Loucy (cell line): ENCODE measurements around the gene SH3RF1.

Source experiments
- H2AFZ ChIP-seq: fragments of 200-600 bp; sonication (generic); 2 replicates; pipeline ENCODE4 v1.6.0; 2016; ENCODE audit warnings: antibody characterized with exemption, mild to moderate bottlenecking, low read length, moderate library complexity
- H3F3A ChIP-seq: fragments of 200-600 bp; 2 replicates; pipeline ENCODE4 v1.6.0; 2016; ENCODE audit warnings: antibody characterized with exemption, low read depth, mild to moderate bottlenecking
- H3K27me3 ChIP-seq: fragments of 200-600 bp; sonication (generic); 2 replicates; pipeline ENCODE4 v1.6.1; 2014; ENCODE audit warnings: low read length, mild to moderate bottlenecking; ENCODE audit not compliant: insufficient read depth, poor library complexity, severe bottlenecking
- H3K36me3 ChIP-seq: fragments of 200-600 bp; sonication (generic); 2 replicates; pipeline ENCODE4 v1.6.1; 2016; ENCODE audit warnings: low read length; ENCODE audit not compliant: insufficient read depth
- H3K4me1 ChIP-seq: fragments of 200-600 bp; sonication (generic); 2 replicates; pipeline ENCODE4 v1.5.1; 2014; ENCODE audit warnings: low read length, mild to moderate bottlenecking; ENCODE audit not compliant: insufficient read depth, poor library complexity, severe bottlenecking
- H3K4me2 ChIP-seq: fragments of 200-600 bp; sonication (generic); 2 replicates; pipeline ENCODE4 v1.6.0; 2014; ENCODE audit warnings: antibody characterized with exemption, low read length, low read depth, mild to moderate bottlenecking; ENCODE audit not compliant: poor library complexity, severe bottlenecking
- H3K4me3 ChIP-seq: fragments of 200-600 bp; sonication (generic); 2 replicates; pipeline ENCODE4 v1.5.1; 2014; ENCODE audit warnings: low read length, mild to moderate bottlenecking, mixed read lengths; ENCODE audit not compliant: poor library complexity, severe bottlenecking
- H3K79me2 ChIP-seq: fragments of 200-600 bp; sonication (generic); 2 replicates; pipeline ENCODE4 v1.6.1; 2014; ENCODE audit warnings: low read length; ENCODE audit not compliant: insufficient read depth
- H3K9ac ChIP-seq: fragments of 200-600 bp; sonication (generic); 2 replicates; pipeline ENCODE4 v1.6.0; 2014; ENCODE audit warnings: mild to moderate bottlenecking, low read depth, low read length, moderate library complexity; ENCODE audit not compliant: poor library complexity, severe bottlenecking
- H3K9me2 ChIP-seq: fragments of 200-600 bp; sonication (generic); replicated peaks from 2 replicates; pipeline ENCODE4 v1.6.1; 2016; ENCODE audit warnings: low read depth, low read length, mixed read lengths
- H3K9me3 ChIP-seq: fragments of 200-600 bp; sonication (generic); 2 replicates; pipeline ENCODE4 v1.6.1; 2014; ENCODE audit warnings: mild to moderate bottlenecking, antibody characterized with exemption, low read length, low read depth; ENCODE audit not compliant: insufficient read depth
- H4K20me1 ChIP-seq: fragments of 200-600 bp; sonication (generic); 2 replicates; pipeline ENCODE4 v1.6.0; 2014; ENCODE audit warnings: antibody characterized with exemption, low read length, mild to moderate bottlenecking; ENCODE audit not compliant: insufficient read depth, poor library complexity, severe bottlenecking
- EZH2phosphoT487 ChIP-seq: fragments of 200-600 bp; IDR thresholded peaks from 2 replicates; pipeline ENCODE4 v1.6.1; 2018; ENCODE audit warnings: antibody characterized with exemption, mild to moderate bottlenecking, moderate library complexity, borderline replicate concordance
- TF ChIP-seq, protein P1 (sequence below): fragments of 200-600 bp; sonication (generic); conservative IDR thresholded peaks from 2 replicates; pipeline ENCODE4 v1.5.1; 2014; ENCODE audit warnings: mild to moderate bottlenecking, antibody characterized with exemption, low read length

The SH3RF1 gene

DNA sequence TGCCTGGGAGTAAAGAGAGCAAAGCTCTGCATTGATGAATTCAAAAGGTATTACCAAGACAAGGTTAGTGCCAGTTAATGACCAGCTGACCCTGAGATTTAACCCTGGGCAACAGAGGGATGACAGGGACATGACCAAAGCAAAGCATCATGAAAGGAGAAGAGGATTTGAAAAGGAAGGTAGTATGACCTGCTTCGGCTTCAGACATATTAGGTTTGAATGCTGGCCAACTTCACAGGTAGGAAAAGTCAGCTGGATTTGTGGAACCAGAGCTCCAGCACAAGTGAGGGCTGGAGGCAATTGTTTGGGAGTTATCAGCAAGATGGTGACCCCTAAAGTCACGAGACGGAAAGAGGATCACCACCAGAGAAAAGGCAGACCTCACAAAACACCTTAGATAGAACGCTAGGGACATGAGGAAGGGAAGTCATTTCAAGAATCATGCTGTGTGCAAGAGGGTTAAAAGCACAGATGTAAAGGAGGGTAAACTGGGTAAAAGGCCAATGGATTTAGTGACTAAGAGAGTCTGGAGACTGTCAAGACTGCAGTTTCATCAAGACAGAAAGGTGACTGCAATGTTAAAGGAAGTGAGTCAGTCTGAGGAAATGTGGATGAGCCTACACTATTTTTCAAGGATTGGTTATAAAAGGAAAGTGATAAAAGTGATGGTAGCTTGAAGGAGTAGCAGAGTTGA, 45.6 kb downstream of the SH3RF1 start:
- Histone ChIP-seq H3K27me3 (no peaks in the 10 kb centered on the region), H3K4me3 (peak overlapping the region; percentile 11), H3K9ac (no peak overlapping the region), H3K9me3 (no peaks in the 10 kb centered on the region), H3K79me2 (no peaks in the 10 kb centered on the region), H3K4me2 (no peak overlapping the region), H3K4me1 (peaks cover 26% of the 10 kb centered on the region), H3K9me2 (no peaks in the 10 kb centered on the region), H3F3A (no peaks in the 10 kb centered on the region), H4K20me1 (no peaks in the 10 kb centered on the region), H2AFZ (no peak overlapping the region), H3K36me3 (no peaks in the 10 kb centered on the region)
- TF ChIP-seq, protein P1, sequence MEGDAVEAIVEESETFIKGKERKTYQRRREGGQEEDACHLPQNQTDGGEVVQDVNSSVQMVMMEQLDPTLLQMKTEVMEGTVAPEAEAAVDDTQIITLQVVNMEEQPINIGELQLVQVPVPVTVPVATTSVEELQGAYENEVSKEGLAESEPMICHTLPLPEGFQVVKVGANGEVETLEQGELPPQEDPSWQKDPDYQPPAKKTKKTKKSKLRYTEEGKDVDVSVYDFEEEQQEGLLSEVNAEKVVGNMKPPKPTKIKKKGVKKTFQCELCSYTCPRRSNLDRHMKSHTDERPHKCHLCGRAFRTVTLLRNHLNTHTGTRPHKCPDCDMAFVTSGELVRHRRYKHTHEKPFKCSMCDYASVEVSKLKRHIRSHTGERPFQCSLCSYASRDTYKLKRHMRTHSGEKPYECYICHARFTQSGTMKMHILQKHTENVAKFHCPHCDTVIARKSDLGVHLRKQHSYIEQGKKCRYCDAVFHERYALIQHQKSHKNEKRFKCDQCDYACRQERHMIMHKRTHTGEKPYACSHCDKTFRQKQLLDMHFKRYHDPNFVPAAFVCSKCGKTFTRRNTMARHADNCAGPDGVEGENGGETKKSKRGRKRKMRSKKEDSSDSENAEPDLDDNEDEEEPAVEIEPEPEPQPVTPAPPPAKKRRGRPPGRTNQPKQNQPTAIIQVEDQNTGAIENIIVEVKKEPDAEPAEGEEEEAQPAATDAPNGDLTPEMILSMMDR = no peak
- no peak for TF ChIP-seq EZH2phosphoT487

DNA sequence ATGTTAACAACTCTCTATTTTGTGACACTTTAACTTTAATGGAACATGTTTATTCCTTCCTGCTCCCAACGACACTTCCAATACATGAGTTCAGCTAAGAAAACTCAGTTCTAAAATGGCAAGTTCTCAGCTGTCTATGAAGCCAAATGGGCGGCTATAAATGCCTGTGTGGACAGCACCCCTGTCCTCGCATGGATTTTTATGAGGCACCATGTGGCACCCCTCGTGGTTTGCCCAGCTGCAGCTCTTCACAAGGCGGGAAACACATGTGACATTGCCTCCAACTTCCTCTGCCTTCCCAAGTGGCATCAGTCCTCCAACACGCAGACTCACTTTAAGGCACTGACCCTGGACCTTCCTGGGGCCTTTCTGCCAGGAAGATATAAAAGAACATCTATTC, 48.0 kb downstream of the SH3RF1 start:
- Histone ChIP-seq H3K79me2 (no peaks in the 10 kb centered on the region), H3K4me2 (peak overlapping the region; percentile 9), H3F3A (no peaks in the 10 kb centered on the region), H4K20me1 (no peaks in the 10 kb centered on the region), H3K4me3 (no peak overlapping the region), H3K9me2 (no peaks in the 10 kb centered on the region), H3K27me3 (no peaks in the 10 kb centered on the region), H2AFZ (no peak overlapping the region), H3K9ac (no peak overlapping the region), H3K36me3 (no peaks in the 10 kb centered on the region), H3K9me3 (no peaks in the 10 kb centered on the region), H3K4me1 (peaks cover 26% of the 10 kb centered on the region)
- TF ChIP-seq, protein P1 = no peak
- no peak for TF ChIP-seq EZH2phosphoT487

DNA sequence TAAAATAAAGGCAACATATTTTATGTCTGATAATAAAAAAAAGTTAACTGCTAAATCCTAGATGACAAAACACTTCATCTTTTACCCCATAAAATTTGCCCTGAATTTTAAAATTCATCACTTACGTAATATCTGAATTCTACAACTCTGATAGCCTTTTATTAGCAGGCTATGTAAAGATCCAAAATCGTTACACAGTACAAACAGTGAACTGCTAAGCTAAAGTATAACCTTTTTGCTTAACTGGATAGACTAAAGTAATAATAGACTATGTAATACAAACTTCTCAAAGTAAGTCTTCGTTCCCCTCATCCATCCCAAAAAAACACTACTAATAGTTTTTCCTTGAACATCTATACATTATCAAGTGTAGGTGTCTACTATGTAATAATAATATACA, 49.1 kb downstream of the SH3RF1 start:
- Histone ChIP-seq H3K4me2 (no peak overlapping the region), H3K27me3 (no peaks in the 10 kb centered on the region), H3K9me2 (no peaks in the 10 kb centered on the region), H3K9ac (no peak overlapping the region), H2AFZ (no peak overlapping the region), H3K4me1 (peaks cover 26% of the 10 kb centered on the region), H3F3A (no peaks in the 10 kb centered on the region), H3K79me2 (no peaks in the 10 kb centered on the region), H3K4me3 (no peak overlapping the region), H3K9me3 (no peaks in the 10 kb centered on the region), H4K20me1 (no peaks in the 10 kb centered on the region), H3K36me3 (no peaks in the 10 kb centered on the region)
- TF ChIP-seq, protein P1 = no peak
- TF ChIP-seq EZH2phosphoT487 = no peak
